ENCODE measurements around the gene SPDYE1.
"Not testable (repeated sequence)": the region's sequence is repeated elsewhere in the genome, so short reads cannot be mapped to it uniquely, and the experiment has no call there.

Gene SPDYE1

GRCh38 chr7:43990011-43990585 lies 7.6 kb upstream of the SPDYE1 start:
- H3K4me3 ChIP-seq (ENCODE audit: low read depth, low read length); DNase-seq (ENCODE audit: low read depth): not testable (repeated sequence)

- not testable (repeated sequence) for DNase-seq (ENCODE audit: low read depth); H3K4me3 ChIP-seq (ENCODE audit: low read depth, low read length)
Observed at GRCh38 chr7:43990829-43991228, 6.9 kb upstream of the SPDYE1 start.

GRCh38 chr7:43992896-43993295 lies 4.8 kb upstream of the SPDYE1 start:
- peak; percentile 9 for DNase-seq (ENCODE audit: low read depth)

DNA sequence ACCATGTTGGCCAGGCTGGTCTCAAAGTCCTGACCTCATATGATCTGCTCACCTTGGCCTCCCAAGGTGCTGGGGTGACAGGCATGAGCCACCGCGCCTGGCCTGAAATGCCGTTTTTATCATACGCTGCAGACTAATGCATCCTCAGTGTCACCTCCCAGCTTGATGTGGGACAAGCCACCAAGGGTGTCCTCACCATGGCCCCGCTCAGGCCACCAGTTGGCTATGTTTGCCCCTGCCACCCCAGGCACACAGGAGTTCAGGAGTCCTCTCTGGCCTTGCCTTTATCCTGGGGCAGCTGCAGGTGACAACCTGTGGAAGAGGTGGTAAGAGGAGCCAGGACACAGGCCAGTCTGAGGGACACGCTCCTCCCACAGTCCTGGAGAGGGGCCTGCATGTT lies 3.0 kb upstream of the SPDYE1 start:
- not testable (repeated sequence) for H3K4me3 ChIP-seq (ENCODE audit: low read depth, low read length)

More at GRCh38 chr7:43992896-43993295, 4.8 kb upstream of the SPDYE1 start:
- not testable (repeated sequence) for H3K4me3 ChIP-seq (ENCODE audit: low read depth, low read length)

GRCh38 chr7:44012081-44012480 lies 14.4 kb downstream of the SPDYE1 start:
- DNase-seq (ENCODE audit: low read depth); H3K4me3 ChIP-seq (ENCODE audit: low read depth, low read length): not testable (repeated sequence)

More for the DNA sequence above, 3.0 kb upstream of the SPDYE1 start:
- DNase-seq (ENCODE audit: low read depth) = not testable (repeated sequence)

- H3K4me3 ChIP-seq (ENCODE audit: low read depth, low read length); DNase-seq (ENCODE audit: low read depth): not testable (repeated sequence)
Observed at GRCh38 chr7:44015090-44015489, 17.4 kb downstream of the SPDYE1 start.

DNA sequence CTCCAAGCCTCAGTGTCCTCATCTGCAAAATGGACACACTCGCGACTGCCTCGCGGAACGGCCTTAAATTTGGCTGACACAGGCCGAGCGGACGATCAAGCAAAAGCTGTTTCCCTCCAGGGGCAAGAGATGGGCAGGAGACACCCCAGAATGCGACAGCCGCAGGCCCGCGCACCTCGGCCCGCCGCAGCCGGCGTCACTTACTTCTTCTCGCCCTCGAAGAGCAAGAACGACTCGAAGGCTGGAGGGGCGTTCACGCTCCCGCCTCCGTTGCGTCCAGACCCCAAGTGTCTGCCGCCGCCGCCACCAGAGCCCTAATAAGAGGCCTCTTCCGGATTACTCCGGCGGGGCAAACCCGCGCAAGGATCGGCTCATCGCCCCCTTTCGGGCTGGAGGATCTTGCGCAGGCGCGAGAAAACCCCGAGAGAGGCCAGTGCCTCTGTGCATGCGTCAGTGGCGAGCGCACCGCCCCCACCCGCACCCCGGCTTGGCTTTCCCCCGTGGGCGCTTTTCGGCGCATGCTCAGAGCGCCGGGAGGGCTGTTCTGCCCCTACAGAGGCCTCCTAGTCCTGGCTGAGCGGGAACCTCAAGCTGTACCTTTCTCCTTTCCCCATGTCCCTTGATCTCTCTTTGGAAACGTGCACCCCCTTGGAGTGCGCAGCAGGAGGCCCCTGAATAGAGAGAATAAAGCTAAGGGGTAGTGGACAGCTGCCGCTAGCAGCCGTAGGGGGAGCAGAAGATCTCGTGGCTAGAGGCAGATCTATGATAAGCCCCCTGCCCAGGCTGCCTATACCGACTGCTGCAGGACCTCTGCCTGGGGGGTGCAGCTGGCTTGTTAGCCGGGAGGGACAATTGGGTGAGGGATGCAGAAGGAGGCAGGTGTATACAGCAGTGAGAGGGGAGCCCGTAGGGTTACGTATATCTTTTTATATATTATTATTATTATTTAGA lies 21.4 kb downstream of the SPDYE1 start:
- peak; percentile 85 for DNase-seq (ENCODE audit: low read depth)
- peak overlapping the region; percentile 62 for H3K4me3 ChIP-seq (ENCODE audit: low read depth, low read length)

- H3K4me3 ChIP-seq (ENCODE audit: low read depth, low read length); DNase-seq (ENCODE audit: low read depth): not testable (repeated sequence)
Observed at GRCh38 chr7:44019825-44020224, 22.1 kb downstream of the SPDYE1 start.

- not testable (repeated sequence) for DNase-seq (ENCODE audit: low read depth)
Observed at GRCh38 chr7:44022069-44022468, 24.4 kb downstream of the SPDYE1 start.

DNA sequence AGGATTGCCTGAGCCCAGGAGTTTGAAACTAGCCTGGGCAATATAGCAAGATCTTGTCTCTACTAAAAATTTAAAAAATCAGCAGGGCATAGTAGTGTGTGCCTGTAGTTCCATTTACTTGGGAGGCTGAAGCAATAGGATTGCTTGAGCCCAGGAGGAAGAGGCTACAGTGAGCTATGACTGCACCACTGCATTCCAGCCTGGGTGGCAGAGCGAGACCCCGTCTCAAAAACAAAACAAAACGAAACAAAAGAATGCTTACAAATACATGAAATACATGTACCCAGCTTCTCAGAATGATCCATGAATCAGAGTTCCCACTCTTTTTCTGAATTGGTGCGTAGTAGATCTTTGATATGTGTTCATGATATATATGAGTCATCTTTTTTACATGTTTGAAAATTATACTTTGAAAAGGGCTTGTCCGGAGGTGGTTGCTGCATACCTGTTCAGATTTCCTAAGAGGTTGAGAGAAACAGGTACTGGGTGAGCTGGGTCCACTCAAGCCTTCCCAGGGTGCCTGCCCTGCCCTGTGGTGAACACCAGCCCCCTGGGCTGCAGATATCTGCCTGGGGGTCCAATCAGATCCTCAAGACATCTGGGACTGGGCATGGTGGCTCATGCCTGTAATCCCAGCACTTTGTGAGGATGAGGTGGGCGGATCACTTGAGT lies 25.2 kb downstream of the SPDYE1 start:
- DNase-seq (ENCODE audit: low read depth); H3K4me3 ChIP-seq (ENCODE audit: low read depth, low read length): not testable (repeated sequence)

More at GRCh38 chr7:44022069-44022468, 24.4 kb downstream of the SPDYE1 start:
- not testable (repeated sequence) for H3K4me3 ChIP-seq (ENCODE audit: low read depth, low read length)

- H3K4me3 ChIP-seq (ENCODE audit: low read depth, low read length); DNase-seq (ENCODE audit: low read depth): not testable (repeated sequence)
Observed at GRCh38 chr7:44029433-44029832, 31.7 kb downstream of the SPDYE1 start.

GRCh38 chr7:44030029-44030428 lies 32.3 kb downstream of the SPDYE1 start:
- DNase-seq (ENCODE audit: low read depth); H3K4me3 ChIP-seq (ENCODE audit: low read depth, low read length): not testable (repeated sequence)

- not testable (repeated sequence) for DNase-seq (ENCODE audit: low read depth)
Observed at GRCh38 chr7:44031319-44031718, 33.6 kb downstream of the SPDYE1 start.

DNA sequence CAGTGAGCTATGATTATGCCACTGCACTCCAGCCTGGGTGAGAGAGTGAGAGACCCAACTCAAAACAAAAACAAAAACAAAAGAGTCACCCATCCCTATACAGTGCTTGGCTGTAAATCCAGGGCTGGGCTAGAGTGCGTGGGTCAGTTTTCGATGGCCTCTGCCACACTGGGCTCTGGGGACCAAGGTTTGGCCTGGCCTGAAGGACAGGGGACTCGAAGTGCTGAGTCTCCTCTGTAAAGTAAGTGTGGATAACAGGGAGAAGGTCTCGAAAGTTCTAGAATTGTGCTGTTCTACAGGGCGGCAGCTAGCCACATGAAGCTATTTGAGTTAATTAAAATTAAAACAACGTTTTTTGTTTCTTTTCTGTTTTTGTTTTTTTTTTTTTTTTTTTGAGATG lies 34.3 kb downstream of the SPDYE1 start:
- H3K4me3 ChIP-seq (ENCODE audit: low read depth, low read length); DNase-seq (ENCODE audit: low read depth): not testable (repeated sequence)

More at GRCh38 chr7:44031319-44031718, 33.6 kb downstream of the SPDYE1 start:
- H3K4me3 ChIP-seq (ENCODE audit: low read depth, low read length) = not testable (repeated sequence)

DNA sequence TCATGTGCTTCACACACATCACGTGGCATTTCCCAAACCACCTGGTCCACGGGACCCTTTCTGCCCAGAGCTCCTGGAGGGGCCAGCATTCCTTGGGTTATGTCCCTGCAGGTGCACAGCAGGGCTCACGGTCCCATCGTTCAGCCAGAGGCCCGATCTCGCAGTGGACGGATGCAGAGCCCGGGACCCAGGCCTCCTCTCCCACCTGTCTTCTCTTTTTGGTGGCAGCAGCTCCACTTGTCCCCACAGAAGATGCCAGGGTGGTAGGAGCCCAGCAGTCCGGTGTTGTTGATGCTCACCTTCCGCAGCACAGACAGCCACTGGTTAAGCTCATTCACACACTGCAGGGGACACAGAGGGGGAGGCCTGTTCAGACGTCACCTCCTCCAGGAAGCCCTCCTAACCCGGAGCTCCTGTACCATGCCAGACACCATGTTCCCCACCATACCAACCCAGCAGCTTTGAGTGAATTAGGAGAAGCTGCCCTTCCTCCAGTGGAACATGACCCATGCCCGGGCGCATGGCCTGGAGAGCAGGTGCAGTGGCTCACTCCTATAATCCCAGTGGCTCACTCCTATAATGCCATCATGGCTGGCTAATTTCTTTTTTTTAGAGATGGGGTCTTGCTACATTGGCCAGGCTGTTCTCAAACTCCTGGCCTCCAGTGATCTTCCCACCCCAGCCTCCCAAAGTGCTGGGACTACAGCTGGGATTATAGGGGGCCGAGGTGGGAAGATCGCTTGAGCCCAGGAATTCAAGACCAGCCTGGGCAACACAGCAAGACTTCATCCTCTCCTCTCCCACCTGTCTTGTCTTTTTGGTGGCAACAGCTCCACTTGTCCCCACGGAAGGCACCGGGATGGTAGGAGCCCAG lies 36.5 kb downstream of the SPDYE1 start:
- H3K4me3 ChIP-seq (ENCODE audit: low read depth, low read length); DNase-seq (ENCODE audit: low read depth): not testable (repeated sequence)

DNA sequence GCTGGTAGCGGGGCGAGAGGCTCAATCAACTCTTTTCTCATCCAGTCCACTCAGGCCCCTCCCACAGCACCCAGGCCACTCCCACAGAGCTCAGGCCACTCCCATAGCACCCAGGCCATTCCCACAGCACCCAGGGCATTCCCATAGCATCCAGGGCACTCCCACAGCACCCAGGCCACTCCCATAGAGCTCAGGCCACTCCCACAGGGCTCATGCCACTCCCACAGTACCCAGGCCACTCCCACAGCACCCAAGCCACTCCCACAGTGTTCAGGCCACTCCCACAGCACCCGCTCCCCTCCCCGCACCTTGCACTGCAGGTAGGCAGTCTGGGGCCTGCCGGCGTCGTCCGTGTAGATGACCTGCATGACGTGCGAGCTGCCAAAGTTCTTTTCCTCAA lies 38.7 kb downstream of the SPDYE1 start:
- H3K4me3 ChIP-seq (ENCODE audit: low read depth, low read length); DNase-seq (ENCODE audit: low read depth): not testable (repeated sequence)

DNA sequence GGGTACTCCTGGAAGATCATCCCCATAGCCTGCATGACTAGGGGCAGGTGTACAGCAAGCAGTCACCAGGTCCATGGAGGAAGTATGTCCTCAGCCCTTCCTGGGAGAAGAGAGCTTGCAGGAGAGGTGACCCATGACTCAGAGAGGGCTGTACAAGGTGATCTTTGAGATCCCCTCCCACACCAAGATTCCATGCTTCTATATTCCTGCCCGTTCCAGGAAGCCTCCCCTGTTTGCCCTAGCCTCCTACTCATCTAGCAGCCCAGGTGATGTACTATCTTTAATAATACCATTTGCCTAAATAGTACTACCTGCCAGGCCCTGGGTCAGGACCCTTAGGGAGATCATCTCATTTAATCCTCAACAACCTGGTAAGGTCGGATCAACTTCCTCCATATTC lies 40.3 kb downstream of the SPDYE1 start:
- H3K4me3 ChIP-seq (ENCODE audit: low read depth, low read length); DNase-seq (ENCODE audit: low read depth): not testable (repeated sequence)

- not testable (repeated sequence) for DNase-seq (ENCODE audit: low read depth); H3K4me3 ChIP-seq (ENCODE audit: low read depth, low read length)
Observed at GRCh38 chr7:44038553-44038952, 40.9 kb downstream of the SPDYE1 start.
